NCI-H1092 treated with DMSO at 0.1 percent for 48 hours (cell line): ENCODE measurements around the gene SINHCAF.
"Not testable (repeated sequence)": the region's sequence is repeated elsewhere in the genome, so short reads cannot be mapped to it uniquely, and the experiment has no call there.

ENCODE experiments used
- DNase-seq: peaks from one replicate; lab custom pipeline; 2025; lab: John Stamatoyannopoulos, UW

The SINHCAF gene

DNA sequence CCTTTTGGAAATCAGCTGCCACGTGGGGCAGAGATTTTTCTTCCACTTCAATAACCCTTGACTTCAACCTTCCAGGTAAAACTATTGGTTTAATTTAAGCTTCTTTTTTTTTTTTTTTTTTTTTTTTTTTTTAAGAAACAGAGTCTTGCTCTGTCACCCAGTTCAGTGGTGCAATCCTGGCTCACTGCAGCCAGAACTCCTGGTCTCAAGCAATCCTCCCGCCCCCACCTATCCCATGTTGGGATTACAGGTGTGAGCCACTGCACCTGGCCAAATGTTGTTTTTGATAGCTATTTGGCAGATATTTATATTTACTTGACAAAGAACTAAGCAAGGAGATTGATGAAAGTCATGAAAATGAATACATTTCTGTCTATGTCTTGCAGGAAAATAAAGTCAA, 65.1 kb downstream of the SINHCAF start:
- DNase-seq = no peak

DNA sequence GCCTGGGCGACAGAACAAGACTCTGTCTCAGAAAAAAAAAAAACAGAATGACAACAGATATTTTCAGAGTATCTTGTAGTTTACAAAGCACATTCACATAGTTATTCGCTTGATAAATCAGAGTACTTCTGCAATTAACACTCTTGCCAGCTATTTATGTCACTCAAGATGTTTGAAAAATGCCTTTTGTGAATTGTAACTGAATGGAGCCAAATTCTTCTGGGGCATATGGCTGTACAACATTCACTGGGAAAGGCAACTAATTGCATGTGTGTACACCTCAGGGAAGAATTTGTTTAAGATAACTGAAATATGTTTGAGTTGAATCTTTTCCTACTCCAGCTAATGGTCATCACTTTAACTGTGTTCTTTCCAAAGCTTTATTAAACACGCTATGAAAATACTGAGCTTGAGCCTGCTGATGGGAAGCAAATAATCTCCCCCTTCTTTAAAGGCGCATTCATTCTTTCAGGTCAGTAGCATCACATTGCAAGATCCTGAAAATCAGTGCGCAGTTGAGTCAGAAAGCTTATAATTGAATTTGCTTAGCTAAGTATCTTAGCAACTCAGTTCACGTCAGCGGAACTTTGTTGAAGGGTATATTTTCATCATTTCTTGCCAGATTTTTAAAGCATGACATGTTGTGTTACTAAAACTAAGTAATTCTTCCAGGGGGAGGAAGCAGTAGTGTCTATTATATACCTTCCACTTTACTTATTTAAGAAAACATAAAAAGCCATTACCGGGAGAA, 66.6 kb downstream of the SINHCAF start:
- no peak for DNase-seq

DNA sequence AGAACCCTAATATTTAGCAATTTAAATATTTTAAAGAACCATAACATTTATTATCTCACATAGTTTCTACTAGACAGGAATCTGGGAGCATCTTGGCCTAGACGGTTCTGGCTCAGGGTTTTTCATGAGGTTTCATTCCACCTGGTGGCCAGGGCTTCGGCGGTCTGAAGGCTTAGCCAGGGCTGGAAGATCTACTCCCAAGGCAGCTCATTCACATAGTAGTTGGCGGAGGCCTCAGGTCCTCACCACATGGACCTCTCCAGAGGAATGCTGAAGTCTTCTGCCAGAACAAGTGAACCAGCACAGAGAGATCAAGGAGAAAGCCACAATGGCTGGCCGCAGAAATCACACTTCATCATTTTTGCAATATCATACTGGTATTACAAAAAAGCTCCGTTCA, 68.2 kb downstream of the SINHCAF start:
- no peak for DNase-seq

DNA sequence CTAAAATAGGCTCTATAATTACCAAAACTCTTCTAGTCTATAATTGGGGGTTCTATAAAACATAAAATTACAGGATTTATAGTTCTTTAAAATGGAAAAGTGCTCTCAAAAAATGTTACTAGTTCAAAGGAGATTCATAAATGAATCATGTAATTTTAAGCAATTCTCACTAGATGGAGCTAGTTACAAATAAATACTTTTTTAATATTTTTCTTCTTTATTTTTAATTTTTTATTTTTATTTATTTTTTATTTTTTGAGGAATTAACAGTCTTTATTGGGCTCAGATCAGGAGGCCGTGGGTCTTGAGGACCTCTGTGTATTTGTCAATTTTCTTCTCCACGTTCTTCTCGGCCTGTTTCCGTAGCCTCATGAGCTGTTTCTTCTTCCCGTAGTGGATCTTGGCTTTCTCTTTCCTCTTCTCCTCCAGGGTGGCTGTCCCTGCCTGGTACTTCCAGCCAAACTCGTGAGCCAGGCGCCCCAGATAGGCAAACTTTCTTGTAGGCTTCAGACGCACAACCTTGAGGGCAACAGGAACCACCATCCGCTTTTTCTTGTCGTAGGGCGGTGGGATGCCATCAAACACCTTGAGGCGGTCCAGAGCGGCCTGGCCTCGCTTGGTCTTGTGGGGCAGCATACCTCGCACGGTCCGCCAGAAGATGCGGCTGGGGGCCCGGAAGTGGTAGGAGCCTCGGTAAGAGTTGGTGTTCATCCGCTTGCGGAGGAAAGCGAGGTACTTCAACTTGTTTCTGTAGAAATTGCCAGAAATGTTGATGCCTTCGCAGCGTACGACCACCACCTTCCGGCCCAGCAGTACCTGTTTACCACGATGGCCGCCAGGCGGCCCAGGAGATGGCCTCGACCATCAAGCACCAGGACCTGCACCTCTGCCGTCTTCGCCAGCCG, 74.0 kb downstream of the SINHCAF start:
- DNase-seq = peak; percentile 23

DNA sequence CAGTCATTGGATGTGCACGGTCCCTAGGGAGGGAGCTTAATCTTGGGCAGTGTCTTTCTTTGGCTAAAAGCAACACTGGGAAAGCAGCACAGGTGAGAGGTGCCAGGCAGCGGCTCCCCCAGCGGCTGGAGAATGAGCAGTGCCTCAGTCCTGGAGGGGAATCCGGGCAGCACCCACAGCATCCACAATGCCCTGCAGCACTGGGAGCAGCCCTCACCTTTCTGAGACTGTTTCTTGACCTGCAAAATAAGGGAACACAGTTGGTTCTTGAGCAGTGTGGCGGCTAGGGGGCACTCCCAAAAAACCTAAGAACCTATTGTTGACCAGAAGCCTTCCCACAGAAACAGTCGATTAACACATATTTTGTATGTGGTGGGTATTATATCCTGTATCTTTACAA, 75.8 kb downstream of the SINHCAF start:
- DNase-seq = no peak

DNA sequence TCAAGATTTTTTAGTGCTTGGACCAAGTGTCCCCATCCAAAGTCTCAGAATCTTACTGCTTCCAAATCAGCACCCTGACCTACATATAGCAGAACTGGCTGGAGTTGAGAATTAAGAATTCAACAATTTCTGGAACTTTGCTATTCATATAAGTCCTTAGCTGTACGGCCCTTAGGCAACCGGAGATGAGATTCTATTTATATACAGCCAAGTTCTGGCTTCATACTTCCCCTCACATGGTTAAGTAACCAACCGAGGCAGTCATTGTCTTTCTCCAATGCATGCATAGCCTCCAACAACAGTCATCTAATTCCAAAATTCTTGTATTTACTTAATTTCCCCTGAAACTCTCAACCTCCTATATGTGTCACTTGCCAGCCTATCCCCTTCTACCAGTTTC, 76.6 kb downstream of the SINHCAF start:
- DNase-seq = no peak

DNA sequence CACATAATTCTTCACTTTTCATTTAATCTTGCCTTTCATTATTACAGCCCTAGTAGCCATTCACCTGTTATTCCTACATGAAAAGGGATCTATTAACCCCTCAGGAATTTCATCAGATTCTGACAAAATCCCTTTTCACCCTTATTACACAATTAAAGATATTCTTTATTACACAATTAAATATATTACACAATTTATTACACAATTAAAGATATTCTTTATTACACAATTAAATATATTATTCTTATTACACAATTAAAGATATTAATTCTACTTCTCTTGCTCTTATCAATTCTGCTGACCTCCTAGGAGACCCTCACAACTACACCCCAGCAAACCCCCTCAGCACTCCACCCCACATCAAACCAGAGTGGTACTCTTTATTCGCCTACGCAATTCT, 77.1 kb downstream of the SINHCAF start:
- no peak for DNase-seq

DNA sequence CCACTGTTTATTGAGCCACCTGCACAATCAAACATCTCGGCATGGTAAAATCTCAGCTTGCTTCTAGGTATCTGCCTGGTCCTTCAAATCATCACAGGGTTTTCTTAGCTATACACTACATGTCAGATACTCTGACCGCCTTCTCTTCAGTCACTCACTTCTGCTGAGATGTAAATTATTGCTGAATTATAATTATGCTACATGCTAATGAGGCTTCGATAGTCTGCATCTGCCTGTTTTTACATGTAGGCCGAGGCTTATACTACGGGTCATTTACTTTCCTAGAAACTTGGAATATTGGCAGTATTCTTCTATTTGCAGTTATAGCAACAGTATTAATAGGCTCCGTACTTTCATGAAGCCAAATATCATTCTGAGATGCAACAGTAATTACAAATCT, 77.6 kb downstream of the SINHCAF start:
- no peak for DNase-seq

DNA sequence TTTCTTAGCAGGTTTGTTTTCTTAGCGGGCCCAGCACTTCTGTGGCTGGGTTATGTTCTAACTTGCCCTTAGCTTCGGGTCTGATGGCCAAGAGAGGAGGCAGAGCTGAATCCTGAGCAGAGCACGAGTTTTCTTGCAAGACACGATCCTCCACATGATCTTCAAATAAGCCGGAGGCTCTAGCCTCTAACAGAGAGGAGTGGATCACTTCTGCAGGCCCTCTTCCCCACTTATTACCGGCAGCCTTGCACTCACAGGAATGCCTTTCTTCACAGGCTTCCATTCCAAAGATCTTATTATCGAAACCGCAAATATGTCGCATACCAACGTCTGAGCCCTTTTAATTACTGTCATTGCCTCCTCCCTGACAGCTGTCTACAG, 79.5 kb downstream of the SINHCAF start:
- no peak for DNase-seq

DNA sequence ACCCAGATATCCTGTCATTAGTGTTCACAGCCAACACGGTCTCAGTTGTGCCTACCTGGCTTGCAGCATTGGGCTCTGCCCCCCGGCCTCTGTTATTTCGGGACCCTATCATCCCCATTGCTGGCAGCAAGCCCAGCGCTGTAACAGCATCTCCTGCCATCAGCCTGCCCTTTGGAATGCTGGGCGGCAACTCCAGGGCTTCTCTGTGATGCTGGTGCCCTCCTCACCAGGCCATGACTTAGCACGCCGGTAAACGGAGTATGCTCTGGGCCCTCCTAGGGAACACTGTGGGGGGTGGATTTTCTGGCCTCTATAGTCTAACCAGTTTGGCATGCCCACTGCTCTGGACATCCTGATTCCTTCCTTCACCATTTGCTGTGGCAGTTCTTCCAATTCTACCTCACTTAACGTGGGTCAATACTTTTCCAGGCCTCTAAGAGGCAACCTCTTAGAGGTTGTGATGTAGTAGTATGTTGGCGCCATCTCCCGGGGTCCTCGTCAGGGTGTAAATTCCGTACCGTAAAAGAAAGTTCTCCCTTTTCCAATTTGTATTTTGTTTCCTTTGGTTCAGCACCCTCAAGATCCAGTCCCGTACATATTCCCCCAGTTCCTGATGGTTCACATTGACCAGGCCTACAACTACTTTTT, 80.0 kb downstream of the SINHCAF start:
- DNase-seq = no peak

DNA sequence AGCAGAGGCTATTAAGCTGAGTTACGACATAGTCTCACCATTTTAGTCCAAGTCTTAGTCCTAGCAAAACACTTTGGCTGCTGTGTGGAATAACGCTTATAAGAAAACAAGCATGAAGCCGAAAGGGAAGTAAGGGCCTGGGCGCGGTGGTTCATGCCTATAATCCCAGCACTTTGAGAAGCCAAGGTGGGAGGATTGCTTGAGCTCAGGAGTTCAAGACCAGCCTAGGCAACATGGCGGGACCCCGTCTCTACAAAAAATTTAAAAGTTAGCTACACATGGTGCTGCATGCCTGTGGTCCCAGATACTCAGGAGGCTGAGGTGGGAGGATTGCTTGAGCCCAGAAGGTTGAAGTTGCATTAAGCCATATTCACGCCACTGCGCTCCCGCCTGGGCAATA, 83.5 kb downstream of the SINHCAF start:
- DNase-seq = not testable (repeated sequence)

DNA sequence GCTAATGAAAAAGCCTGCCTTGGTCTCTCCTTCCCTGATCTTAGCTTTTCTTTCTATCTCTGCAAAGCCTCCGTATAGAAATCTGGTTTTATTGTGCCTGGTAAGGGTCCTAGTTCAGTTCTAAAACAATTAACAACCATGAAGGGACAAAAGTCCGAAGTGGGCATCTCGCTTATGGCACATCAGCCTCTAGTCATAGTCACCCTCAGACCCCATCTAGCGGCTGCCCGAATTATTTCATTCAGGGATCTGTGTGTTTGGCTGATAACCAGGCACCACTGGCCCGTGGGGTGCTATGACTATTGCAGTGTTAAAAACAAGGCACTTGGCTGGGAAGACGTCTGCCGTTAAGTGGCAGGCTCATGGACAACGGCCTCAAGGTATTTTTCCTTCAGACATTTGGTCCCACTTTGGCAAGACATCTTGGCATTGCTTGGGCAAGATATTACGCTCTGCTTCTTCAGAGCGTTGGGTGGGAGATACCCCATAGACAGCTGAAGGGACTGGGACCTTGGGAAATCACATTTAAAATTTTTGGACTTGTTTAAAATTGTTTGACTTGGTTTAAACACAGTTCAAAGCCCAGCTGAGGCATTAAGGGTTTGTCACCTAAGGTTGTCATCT, 87.1 kb downstream of the SINHCAF start:
- DNase-seq = peak; percentile 76

DNA sequence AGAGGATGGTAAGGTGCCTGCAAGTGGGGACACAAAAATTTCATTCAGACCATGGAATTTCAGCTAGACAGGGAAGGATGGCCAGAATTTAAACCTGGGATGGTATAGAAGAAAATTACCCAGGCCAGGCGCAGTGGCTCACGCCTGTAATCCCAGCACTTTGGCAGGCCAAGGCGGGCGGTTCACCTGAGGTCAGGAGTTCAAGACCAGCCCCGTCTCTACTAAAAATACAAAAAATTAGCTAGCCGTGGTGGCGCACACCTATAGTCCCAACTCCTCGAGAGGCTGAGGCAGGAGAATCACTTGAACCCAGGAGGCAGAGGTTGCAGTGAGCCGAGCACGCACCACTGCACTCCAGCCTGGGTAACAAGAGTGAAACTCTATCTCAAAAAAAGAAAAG, 87.6 kb downstream of the SINHCAF start:
- not testable (repeated sequence) for DNase-seq

DNA sequence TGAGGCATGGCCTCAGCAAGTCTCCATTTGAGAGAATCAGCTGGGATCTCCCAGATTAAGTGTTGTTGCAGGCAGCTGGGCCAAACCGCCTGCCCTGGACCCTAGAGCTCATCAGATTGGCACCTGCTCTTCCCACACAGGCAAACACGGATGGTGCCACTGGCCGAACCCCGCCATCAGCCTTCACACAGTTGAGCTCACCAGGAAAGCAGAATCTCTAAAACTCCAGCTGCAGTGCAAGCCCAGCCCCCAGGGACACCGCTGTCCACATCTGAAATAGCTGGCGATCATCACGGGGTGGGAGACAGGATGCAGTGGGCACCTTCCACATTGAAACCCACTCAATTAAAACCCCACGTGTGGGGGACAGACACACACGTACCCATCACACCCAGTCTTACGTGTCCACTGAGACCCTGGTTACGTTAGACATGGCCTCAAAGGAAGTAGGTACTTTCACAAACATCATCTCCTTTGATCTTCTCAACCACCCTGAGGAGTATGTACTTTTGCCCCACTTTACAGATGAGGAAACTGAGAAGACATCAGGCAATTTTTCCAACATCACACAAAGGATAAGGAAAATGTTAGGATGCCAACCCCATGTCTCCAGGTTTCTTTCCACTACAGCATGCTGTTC, 88.8 kb downstream of the SINHCAF start:
- no peak for DNase-seq

DNA sequence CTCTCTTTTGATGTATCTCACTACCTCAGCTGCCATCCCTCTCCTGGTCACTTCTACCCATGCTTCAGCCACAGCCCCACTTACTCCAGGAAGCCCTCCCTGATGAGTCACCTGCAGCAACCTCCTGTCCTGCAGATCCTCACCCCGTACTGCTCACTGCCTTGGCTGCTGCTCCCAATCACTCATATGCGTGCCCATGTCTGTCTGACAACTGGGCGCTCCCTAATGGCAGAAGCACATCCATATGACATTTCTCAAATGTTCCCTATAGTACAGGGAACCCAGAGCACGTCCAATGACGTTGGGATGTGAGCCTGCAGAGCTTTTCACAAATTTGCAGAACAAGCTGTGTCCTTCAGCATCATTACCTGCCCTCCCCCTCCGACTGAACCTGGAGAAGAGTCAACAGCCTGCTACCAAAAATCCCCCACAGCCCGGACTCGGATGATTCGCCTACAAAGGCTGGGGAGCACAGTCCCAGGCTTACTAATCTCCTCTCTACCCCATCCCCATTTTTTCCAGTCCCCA, 90.0 kb downstream of the SINHCAF start:
- DNase-seq = no peak

DNA sequence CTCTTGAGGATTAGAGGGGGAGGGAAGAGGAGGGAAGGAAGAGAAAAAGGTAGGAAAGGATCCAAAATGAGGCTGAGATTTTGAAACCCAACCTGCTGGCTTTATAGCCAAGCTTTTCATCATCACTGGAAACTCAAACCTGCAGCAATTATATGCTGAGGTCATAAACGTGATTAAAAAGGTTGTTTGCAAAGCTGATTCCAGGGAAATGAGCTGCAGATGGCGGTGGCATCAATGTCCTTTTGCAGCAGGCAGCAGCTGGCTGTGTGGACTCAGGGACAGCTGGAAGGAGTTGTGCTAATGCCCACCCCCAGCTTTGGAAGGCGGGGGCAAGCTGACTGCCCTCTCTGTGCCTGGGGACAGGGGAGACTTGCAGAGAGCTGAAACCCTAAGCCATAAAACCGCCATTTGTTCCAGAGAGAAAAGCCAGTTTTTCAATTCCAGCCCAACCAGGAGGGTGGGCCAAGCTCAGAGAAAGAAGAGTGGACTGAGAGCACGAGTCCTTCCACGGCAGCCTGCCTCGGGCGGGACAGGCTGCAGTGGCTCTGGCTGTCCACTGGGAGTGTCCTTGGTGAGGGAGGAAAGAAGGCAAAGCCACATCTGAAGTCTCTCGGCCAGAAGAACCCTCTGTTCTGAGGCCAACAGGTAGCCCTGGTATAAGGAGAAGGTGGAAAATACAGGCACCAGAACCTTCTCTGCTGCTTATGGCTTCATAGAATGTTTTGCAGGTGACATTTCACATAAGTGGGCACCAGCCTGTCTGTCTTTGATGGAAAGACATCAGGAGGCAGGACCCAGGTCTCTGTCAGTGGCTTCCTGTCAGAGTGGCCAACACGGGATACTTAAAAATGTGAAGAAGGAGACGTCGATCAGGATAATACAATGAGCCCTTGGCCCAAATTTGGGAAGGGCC, 90.7 kb downstream of the SINHCAF start:
- peak; percentile 95 for DNase-seq

DNA sequence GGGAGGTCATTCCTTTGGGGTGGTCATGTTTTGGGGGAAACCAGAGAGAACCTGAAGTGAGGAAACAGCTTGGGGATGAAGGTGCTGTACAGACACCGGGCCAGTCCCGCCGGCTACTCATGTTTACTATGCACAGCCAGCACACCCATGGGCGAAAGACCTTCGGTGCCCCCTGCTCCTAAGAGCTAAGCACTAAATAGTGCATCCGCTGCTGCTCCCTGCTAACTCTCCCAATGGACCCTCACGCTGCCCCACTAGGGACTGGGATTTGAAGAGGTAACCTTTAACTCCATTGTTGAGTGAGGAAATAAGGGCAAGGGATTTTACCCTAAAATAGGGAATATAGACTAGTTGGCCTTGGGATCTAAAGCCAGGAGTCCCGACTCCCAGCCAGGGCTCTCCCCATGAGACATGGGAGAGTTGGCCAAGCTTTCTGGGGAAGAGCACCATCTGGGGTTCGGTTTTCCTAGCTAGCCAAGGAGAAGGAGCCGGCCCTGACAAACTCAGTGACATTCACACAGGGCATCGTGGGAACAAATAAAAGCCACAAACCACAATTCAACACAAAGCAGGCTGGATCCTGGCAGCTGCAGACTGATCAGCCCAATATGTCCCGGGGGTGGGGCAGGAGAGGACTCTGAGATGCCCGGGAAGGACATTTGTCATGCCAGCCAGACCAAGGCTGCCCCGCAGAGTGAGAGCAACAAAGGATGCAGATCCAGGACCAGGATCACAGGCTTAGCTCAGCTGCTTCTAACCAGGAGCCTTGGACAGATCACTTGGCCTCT, 91.7 kb downstream of the SINHCAF start:
- peak; percentile 72 for DNase-seq

DNA sequence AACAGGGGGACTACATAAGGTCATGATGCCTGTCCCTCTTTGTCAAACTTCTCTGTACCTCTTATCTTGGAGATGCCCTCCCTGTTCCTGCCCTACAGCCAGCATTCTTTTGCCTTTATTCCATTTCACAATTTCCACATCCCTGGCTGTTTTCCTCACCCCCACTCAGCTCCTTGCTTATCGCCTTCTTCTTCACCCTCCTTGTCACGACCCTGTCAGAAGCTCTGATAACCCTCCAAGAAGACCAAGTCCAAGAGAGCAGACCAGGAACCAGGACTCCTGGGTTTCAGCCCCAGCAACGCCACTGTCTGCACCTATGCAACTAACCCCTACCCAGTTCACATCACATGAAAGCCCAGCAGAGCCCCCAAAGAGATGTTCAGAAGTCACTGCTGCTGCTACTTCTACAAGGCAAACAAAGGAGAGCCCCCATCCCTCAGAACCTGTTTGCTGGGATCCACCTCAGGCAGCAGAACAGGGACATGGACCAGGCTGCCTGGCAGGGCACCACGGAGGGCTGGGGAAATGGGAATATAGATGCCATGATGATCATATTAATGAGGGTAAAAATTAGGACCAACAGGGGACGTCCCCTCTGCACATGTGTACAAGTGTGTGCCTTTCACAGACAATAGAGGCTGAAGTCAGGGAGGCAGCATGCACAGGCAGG, 92.8 kb downstream of the SINHCAF start:
- DNase-seq = no peak

DNA sequence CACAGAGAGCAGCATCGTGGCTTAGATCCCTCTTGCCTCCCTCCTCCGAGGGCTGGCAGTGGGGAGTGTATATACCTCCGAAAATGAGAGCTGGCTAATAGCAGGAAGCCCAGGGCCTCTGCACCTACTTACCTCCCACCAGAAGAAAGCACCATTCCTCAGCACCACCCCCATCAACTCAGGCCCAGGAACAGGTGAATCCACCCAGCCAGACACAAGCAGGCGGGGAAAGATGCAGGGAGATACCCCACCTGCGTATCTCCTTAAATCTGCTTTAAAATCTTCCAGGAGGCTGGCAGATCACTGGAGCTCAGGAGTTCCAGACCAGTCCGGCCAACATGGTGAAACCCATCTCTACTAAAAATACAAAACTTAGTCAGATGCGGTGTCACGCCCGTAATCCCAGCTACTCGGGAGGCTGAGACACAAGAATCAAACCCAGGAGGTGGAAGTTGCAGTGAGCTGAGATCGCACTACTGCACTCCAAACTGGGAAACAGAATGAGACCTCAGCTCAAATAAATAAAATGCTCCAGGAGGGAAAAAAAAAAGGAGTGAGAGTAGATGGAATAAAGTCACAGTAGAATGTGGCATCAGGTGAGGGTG, 93.5 kb downstream of the SINHCAF start:
- DNase-seq = no peak
